Mucosa of gallbladder (tissue), 1 donor: ENCODE measurements around the gene RBMS3. TPM values are rescaled to one million over a fixed set of nuclear protein-coding genes. Genes with fewer than 3 reads are reported as not detected.
"Not testable (repeated sequence)": the region's sequence is repeated elsewhere in the genome, so short reads cannot be mapped to it uniquely, and the experiment has no call there.

Experiments used
- DNase-seq: peaks from one replicate; pipeline ENCODE4 v3.0.0-alpha.2; 2020; ENCODE audit warnings: low spot score
- total RNA-seq: library from RNA; stranded (reverse); gene quantifications from one replicate; pipeline ENCODE4 v1.2.1, GENCODE V29; 2021
- donor health status: DM: no; HTN: no; CAD: no.

The RBMS3 gene
- total RNA-seq, 1 donor from 2014 or later: 49.6 TPM

DNA sequence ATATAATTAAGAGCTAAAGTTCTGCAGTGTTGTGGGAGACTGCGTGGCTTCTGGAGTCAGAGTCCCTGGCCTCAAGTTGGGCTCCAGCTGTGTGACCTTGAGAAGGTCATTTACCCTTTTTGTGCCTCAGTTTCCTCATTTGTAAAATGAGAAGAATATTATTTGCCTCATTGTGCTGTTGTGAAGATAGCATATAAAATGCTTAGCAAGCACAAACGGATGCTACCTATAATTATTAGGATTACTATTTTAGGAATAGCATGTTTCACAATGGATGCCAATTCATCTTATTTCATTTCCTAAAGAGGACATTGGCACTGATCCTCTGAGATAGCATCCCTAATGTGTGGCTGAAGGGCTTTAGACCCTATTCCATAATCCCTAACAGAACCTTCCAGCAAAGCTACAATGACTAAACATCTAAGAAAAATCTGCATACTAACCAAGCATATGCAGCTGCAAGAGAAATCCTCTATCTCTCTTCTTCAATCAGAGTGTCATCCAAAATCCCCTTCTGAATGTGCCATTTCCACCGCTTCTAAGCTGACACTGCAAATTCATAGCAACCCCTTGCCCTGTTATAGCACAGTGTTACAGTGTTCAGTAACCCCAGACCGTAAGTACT is 148.3 kb downstream of the RBMS3 start:
- DNase-seq: no peak

DNA sequence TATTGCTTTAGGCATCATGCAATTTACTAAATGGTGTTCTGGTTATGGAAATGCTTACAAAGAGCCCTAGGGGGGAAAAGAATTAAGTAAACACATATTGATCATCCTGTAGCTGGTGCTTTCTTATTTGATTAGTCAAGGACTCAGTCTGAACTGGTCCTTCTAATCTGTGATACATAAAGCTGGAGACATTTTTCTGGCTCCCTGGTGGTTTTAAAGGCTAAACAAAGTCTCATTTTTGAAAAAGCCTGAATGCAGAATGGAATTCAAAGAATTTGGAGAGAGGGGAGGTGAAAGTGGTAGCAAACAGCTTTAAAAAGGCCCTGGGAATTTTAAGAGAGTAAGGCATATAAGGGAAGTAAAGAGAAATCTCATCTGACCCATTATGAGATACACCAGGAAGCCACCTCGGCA is 149.7 kb downstream of the RBMS3 start:
- no peak for DNase-seq

- DNase-seq: no peak
These were observed 155.9 kb downstream of the RBMS3 start for GRCh38 chr3:29436612-29437323.

- DNase-seq: no peak
These were observed 157.7 kb downstream of the RBMS3 start for GRCh38 chr3:29438580-29438979.

DNA sequence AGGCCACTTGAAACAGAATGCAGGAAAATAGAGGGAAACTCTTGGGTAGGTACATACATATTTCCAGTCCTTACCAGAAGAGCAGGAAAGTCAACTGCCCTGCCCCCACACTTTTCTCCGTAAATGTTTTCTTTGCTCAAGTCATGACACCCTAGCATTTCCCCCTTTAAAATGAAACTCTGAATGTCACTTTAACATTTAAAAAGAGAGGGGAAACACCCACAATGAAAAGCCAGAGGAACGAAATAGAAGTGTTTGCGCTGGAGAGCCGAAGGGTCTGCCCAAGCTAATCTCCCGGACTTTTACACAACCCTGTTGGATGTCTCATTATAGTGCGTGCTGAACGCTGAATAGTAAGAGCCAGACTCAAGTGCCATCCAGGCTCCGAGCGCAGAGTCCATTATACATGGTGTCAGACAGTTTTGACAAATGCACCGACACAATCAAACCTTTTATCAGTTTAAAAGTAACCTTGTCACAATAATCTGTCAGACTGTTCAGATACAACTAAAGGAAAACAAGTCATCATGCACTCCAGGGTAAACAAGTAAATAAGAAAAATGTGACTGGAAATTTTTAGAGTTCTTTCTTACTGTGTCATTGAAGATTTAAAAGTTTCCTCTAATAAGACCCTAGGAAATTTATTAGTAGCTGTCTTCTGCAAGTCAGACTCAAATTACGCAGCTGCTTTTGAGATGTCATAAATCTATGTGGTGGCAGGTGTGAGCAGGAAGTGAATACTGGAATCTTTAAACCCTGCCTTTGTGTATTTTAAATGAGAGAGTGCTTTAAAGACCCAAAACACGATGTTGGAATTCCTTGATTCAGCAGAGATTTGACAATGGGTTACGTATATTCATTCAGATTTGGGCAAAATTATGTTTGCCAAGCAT is 159.8 kb downstream of the RBMS3 start:
- DNase-seq: peak; percentile 14

DNA sequence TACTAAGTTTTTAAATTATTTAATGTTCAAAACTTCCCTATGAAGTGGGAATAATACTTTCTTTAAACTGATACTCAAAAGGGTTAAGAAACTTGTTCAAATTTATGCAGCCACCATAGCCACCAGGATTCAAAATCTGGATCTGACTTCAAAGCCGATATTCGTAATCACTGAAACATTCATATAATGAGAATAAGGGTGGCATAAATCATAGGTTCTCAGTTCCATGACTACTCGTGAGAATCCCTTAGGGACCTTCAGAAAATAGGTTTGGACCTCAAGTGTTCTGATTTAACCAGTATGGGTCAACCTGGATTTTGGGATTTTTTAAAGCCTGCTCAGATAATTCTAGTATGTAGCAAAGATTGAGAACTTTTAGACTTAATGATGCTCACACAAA is 160.6 kb downstream of the RBMS3 start:
- DNase-seq: no peak

DNA sequence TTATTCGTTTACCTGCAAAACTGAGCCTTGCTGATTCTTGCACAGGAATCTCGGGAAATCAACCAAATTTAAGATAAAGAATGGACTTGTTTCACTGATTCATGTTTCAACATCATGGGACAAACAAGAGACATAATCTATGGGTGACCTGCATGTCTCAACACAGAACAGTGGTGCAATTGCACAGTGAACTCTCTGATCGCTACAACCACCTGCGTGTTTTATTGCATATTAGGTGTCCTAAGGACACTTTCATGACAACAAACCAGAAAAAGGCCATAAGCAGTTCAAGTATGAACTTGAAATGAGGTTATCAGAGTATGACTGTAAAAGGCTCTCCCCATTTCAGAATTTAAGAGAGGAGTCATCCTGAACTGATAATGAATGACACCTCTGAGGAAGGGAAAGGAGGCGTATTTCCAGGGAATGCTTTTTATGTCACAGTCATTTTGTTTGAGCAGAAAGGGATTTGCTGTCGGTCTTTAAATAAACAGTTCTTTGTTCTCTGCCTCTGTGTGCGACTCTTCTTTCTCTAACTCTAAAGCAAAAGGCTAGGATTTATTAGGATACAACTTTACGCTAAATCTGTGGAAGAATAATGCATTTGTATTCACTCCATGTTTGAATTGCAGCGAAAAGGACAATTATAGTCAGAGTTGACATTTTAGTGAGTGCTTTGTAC is 167.2 kb downstream of the RBMS3 start:
- no peak for DNase-seq

- no peak for DNase-seq
These were observed 171.0 kb downstream of the RBMS3 start for GRCh38 chr3:29451920-29452319.

GRCh38 chr3:29452934-29453283 is 172.0 kb downstream of the RBMS3 start:
- no peak for DNase-seq

DNA sequence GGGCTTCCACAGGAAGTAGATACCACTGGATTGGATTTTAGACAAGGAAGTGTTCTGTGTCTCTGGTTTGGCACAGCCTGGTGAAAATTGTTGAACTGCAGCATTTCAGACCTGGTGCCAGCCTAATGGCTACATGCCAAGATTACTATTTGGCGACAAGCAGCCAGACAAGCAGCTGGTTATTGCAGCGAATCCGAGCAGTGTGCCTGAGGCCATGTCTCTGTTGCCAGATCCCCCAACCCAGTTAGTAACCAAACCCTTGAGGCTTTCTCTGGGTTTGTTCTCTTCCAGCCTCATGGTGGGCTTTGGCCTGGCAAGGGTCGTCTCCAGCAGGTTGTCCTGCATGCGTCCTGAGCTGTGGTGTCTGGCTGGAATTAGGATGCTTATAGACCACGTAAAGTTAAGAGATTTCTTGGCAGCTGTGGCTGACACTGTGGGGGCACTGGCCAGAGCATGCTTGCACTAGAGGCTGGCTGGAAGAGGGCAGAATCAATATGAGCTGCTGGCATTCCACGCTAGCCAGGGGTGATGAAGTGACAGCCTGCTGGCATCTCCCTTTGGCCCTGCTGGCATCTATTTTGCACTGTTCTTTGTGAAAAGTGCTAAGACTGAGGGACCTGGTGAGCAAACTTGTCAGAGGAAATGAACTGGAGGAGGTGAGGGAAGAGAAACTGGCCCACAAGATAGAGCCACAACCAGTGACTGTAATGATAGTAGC is 172.6 kb downstream of the RBMS3 start:
- DNase-seq: peak; percentile 42

DNA sequence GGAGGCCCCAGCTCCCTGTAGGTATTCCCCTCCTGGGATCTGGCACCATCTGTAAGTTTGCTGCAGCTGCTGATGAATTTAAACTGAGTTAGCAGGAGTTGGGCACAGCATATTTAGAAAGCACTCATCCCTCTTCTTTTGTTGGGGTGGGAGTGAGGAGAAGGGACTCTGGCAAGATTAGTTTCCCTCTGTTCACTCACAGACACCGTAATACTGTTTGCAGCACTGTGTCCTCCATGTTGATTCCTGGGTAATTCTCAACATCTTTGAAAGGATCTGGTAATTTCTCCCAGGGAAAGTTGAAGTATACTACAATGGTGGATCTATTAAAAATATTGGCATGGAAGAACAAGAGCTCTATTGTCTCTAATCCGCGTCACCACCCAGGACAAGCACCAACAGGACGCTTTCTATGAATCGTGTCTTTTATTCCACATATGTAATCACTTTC is 173.3 kb downstream of the RBMS3 start:
- no peak for DNase-seq

DNA sequence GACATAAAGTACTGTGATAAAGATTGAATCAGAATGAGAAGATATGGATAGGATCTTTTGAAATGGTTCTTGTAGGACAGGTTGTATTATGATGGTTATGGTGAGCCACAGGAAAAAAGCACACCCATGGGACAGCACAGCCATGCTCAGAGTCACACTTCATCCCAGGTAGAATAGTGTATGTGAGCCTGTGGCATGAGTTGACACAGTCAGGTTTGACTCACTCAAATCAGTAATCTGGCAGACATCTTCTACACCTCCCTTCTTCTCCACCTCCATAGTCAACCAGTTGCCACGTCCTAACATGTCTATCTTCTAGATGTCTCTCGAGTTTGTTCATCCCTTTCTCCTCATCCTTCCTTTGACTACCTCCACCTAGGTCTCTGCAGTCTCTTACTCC is 176.0 kb downstream of the RBMS3 start:
- no peak for DNase-seq

DNA sequence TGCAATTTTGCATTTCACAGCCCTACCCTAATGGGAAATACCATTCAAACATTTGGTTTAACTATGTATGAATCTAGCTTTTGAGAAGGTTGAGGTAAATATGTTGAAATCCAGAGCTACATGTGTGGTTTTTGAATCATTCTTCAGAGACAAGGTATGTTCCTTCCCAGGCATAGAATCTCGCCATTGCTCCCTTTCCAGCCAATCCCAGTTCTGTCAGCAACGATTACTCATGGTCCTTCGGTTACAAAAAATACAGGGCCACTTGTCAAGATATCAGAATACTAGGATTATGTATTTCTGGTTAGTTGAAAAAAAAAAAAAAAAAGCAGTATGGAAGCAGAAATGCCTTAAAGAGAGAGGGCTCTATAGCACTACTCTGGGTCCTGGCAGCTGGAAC is 182.4 kb downstream of the RBMS3 start:
- no peak for DNase-seq

DNA sequence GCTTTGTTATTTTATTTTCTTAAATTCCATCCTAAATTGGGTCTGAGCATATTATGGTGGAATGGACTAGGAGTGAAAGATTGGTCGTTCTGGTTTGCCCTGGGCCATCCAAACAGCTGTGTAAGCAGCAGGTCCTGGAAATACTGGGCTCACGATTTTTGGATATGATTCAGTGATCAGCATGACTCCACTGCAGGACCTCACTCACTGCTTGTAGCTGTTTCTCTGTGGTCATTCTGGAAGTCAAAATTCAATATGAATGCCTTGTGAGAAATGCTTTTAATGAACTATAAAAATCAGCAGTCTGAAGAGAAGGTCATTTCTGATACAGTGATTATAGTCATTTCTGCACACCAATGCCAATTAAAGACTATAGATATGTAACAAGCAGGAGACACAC is 185.0 kb downstream of the RBMS3 start:
- no peak for DNase-seq

GRCh38 chr3:29466442-29466841 is 185.6 kb downstream of the RBMS3 start:
- DNase-seq: no peak

DNA sequence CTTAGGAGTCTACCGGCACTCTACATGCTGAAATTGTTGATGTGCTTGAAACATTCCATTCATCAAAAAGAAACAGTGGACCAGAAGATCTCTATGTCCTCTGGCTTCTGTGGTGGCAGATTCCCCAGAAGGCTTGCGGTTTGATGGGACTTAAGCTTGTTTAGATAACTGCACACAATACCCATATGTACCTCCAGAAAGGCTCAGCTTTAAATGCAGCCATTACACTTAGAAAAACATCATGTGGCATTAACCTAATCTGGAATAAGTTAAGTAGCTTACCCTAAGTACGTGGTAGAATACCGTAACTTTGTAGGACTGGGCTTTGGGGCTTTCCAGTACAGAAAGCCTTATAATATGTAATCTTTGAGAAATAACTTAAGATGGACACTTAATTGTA is 187.3 kb downstream of the RBMS3 start:
- DNase-seq: no peak

GRCh38 chr3:29473481-29474170 is 192.8 kb downstream of the RBMS3 start:
- not testable (repeated sequence) for DNase-seq

- no peak for DNase-seq
These were observed 194.5 kb downstream of the RBMS3 start for GRCh38 chr3:29475305-29475840.

- DNase-seq: no peak
These were observed 195.0 kb downstream of the RBMS3 start for GRCh38 chr3:29475854-29476253.

DNA sequence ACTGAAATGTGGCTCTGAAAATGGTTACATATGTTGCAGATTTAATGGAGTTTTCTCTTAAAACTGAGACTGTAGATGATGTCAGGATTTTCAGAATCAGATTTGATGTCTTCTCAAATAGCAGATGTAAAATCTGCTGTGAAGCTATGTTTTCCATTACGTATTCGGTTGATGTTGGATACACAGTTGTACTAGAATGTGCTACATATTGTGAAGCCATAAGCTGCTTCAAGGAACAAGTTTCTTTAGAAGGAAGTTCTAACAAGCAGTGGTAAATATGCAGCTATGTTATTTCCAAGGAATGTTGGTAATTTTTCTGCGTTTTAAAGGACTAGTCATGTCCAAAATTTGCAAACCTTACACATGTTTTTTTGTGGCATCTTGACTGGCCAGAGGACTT is 197.7 kb downstream of the RBMS3 start:
- DNase-seq: no peak

DNA sequence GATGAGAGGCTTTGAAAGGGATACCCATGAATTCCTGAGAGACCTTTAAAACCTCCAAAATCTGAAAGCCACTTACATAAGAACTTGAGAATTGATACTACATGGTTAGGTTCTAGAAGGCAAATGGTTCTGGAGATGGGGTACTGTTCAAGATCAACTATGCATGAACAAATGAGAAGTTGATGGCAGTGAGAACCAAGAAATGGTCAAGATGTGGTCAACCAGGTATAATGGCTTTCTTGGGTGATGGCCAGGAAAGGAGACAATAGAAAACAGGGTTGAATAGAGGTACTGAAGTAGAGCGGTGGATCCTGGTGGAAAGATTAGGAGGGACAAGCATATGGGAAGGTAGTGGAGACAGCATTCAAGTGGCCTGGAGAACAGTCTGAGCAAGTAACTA is 200.4 kb downstream of the RBMS3 start:
- DNase-seq: no peak
